SK-N-SH (cell line): ENCODE measurements around the gene SRA1. TPM values are rescaled to one million over a fixed set of nuclear protein-coding genes. Genes with fewer than 3 reads are reported as not detected.

Experiments used
- CTCF ChIA-PET: fragments of 300-600, 350-600 bp; formaldehyde crosslinking; extraction: SDS; loops from one replicate; lab custom pipeline; 2021; lab: Yijun Ruan, JAX
- POLR2A ChIA-PET: fragments of 350-600 bp; sonication (Branson Sonifier 250); formaldehyde crosslinking; extraction: SDS; loops from one replicate; lab custom pipeline; 2020; ENCODE audit warnings: antibody characterized with exemption, inconsistent platforms; lab: Yijun Ruan, JAX
- DNase-seq: peaks from one replicate; pipeline ENCODE4 v3.0.0; 2012
- H2AFZ ChIP-seq: fragments of 200-600 bp; sonication (generic); 2 replicates; pipeline ENCODE4 v1.8.1; 2016; ENCODE audit warnings: antibody characterized with exemption, mild to moderate bottlenecking, low read depth
- H3F3A ChIP-seq: fragments of 200-600 bp; sonication (generic); replicated peaks from 2 replicates; pipeline ENCODE3; 2016; ENCODE audit warnings: antibody characterized with exemption, mild to moderate bottlenecking; ENCODE audit not compliant: insufficient read depth
- H3K27ac ChIP-seq, 2 experiments: fragments of 200-500 bp in 1 of 2; fragments of 200-600 bp in 1 of 2; sonication (Bioruptor generic) in 1 of 2; sonication (generic), shearing (Covaris generic) in 1 of 2; 2 replicates each; pipeline versions ENCODE4 v1.5.1 to v1.6.1; 2014 to 2016; ENCODE audit warnings: low read depth in 2 of 2, inconsistent platforms in 1 of 2, low read length in 1 of 2, mild to moderate bottlenecking in 1 of 2, mixed read lengths in 1 of 2
- H3K27me3 ChIP-seq: fragments of 200-600 bp; sonication (generic), shearing (Covaris generic); 2 replicates; pipeline ENCODE4 v1.6.1; 2016; ENCODE audit warnings: mixed run types; ENCODE audit not compliant: insufficient read depth
- H3K36me3 ChIP-seq, 2 experiments: fragments of 200-500 bp in 1 of 2; fragments of 200-600 bp in 1 of 2; sonication (Bioruptor generic) in 1 of 2; sonication (generic) in 1 of 2; replicated peaks in 1 of 2; 2 replicates each; pipeline versions ENCODE3 to v1.5.1; 2014 to 2016; ENCODE audit warnings: low read length in 1 of 2, mild to moderate bottlenecking in 1 of 2; ENCODE audit not compliant: insufficient read depth in 2 of 2, control insufficient read depth in 1 of 2
- H3K4me1 ChIP-seq, 2 experiments: fragments of 200-500 bp in 1 of 2; fragments of 200-600 bp in 1 of 2; sonication (Bioruptor generic) in 1 of 2; sonication (generic), shearing (Covaris generic) in 1 of 2; 2 replicates each; pipeline versions ENCODE4 v1.5.1 to v1.6.1; 2014 to 2016; ENCODE audit warnings: low read depth in 1 of 2, low read length in 1 of 2, mixed run types in 1 of 2; ENCODE audit not compliant: insufficient read depth in 2 of 2, control insufficient read depth in 1 of 2
- H3K4me2 ChIP-seq: fragments of 200-600 bp; sonication (generic), shearing (Covaris generic); 2 replicates; pipeline ENCODE4 v1.6.1; 2017; ENCODE audit warnings: mixed run types
- H3K4me3 ChIP-seq, 2 experiments: fragments of 200-500 bp in 1 of 2; fragments of 200-600 bp in 1 of 2; sonication (Bioruptor generic) in 1 of 2; sonication (generic), shearing (Covaris generic) in 1 of 2; 2 replicates each; pipeline versions ENCODE4 v1.5.1 to v1.8.1; 2014 to 2016; ENCODE audit warnings: low read depth in 2 of 2, inconsistent platforms in 1 of 2, low read length in 1 of 2, mild to moderate bottlenecking in 1 of 2, mixed read lengths in 1 of 2, moderate library complexity in 1 of 2
- H3K79me2 ChIP-seq: fragments of 200-600 bp; sonication (generic); 2 replicates; pipeline ENCODE4 v1.8.1; 2017; ENCODE audit warnings: mild to moderate bottlenecking; ENCODE audit not compliant: insufficient read depth
- H3K9ac ChIP-seq: fragments of 200-600 bp; sonication (generic); 2 replicates; pipeline ENCODE4 v1.6.1; 2017; ENCODE audit warnings: mixed run types
- H3K9me2 ChIP-seq: fragments of 200-600 bp; sonication (generic); 2 replicates; pipeline ENCODE4 v1.6.1; 2017; ENCODE audit warnings: mixed run types
- H3K9me3 ChIP-seq: fragments of 200-600 bp; sonication (generic); 2 replicates; pipeline ENCODE4 v1.6.1; 2017; ENCODE audit warnings: mixed run types, mild to moderate bottlenecking, moderate library complexity
- H4K20me1 ChIP-seq: fragments of 200-600 bp; sonication (generic); 2 replicates; pipeline ENCODE4 v1.6.1; 2017; ENCODE audit warnings: mild to moderate bottlenecking, mixed run types; ENCODE audit not compliant: insufficient read depth
- EP300 ChIP-seq, 2 experiments: IDR thresholded peaks; 2 replicates each; pipeline versions ENCODE4 v1.4.0 to v1.6.1; 2012; ENCODE audit warnings: borderline replicate concordance in 1 of 2, low read depth in 1 of 2, low read length in 1 of 2
- FOXJ3 ChIP-seq: sonication (generic); formaldehyde crosslinking; IDR thresholded peaks from 2 replicates; pipeline ENCODE4 v1.5.1; 2020; ENCODE audit warnings: mild to moderate bottlenecking, missing genetic modification reagents
- FOXM1 ChIP-seq: IDR thresholded peaks from 2 replicates; pipeline ENCODE4 v1.4.0; 2012; ENCODE audit warnings: low read depth, mild to moderate bottlenecking
- JUND ChIP-seq: IDR thresholded peaks from 2 replicates; pipeline ENCODE4 v1.4.0; 2012
- RAD21 ChIP-seq: IDR thresholded peaks from 2 replicates; pipeline ENCODE4 v1.6.1; 2012; ENCODE audit warnings: mild to moderate bottlenecking, low read length
- RCOR1 ChIP-seq: fragments of 150-350 bp; IDR thresholded peaks from 2 replicates; pipeline ENCODE4 v1.6.1; 2017; ENCODE audit warnings: antibody characterized with exemption, low read length
- RXRA ChIP-seq: IDR thresholded peaks from 2 replicates; pipeline ENCODE4 v1.4.0; 2012; ENCODE audit warnings: low read depth, mild to moderate bottlenecking, borderline replicate concordance
- YY1 ChIP-seq: IDR thresholded peaks from 2 replicates; pipeline ENCODE4 v1.4.0; 2012; ENCODE audit warnings: low read depth, mild to moderate bottlenecking
- WGBS: methylation state at CpG from one replicate; pipeline ENCODE4 v1.1.6; 2017; ENCODE audit warnings: low lambda C conversion rate; 5-methylcytosine and 5-hydroxymethylcytosine counted together
- polyA plus RNA-seq, 3 experiments: library from polyadenylated mRNA; depleted of rRNA; stranded (reverse); fragments of >200 nt; gene quantifications; 2 replicates each; pipeline ENCODE4 v1.2.3, GENCODE V29; 2012
- TF ChIP-seq, protein P1 (sequence below): fragments of 150-350 bp; IDR thresholded peaks from 2 replicates; pipeline ENCODE4 v1.6.1; 2017; ENCODE audit warnings: antibody characterized with exemption, low read length, low read depth, borderline replicate concordance
- TF ChIP-seq, protein P2 (sequence below): fragments of 200-600 bp; sonication (generic); IDR thresholded peaks from 2 replicates; pipeline ENCODE4 v1.6.1; 2017; ENCODE audit warnings: antibody characterized with exemption, mild to moderate bottlenecking, moderate library complexity
- TF ChIP-seq, protein P3 (sequence below): IDR thresholded peaks from 2 replicates; pipeline ENCODE4 v1.4.0; 2012; ENCODE audit warnings: low read depth, borderline replicate concordance
- TF ChIP-seq, protein P4 (sequence below): IDR thresholded peaks from 2 replicates; pipeline ENCODE4; 2012
- TF ChIP-seq, protein P5 (sequence below): fragments of 150-350 bp; IDR thresholded peaks from 2 replicates; pipeline ENCODE4 v1.6.1; 2016; ENCODE audit warnings: mild to moderate bottlenecking, low read depth, low read length

Gene SRA1
- polyA plus RNA-seq, 1 of the 3 experiments (the other 2 are of a cell fraction) = 35.9 TPM

DNA sequence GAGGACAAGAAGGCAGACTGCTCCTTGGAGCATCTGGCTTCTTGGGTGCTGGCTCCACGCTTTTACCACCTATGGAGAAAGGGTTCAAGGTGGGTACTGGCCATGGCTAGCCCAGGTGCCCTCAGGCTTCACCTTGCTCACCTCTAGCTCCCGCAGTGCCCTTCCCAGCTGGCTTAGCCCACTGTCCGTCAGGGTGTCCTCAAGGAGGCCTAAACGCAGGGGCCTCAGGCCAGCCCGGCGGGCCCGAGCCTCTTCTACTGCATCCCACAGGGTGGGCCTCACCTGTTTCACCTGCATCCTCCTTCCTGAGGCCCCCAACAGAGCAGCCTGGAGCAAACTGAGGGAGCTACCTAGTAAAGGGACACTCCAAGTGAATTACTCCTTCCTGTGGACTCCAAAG is 16.4 kb upstream of the SRA1 start:
- POLR2A ChIA-PET = no interaction called here
- H2AFZ ChIP-seq = no peak overlapping the region
- WGBS = 94% methylated on average over 4 of the region's 7 CpGs
- H3K27me3 ChIP-seq = no peaks in the 10 kb centered on the region
- peaks cover 4% of the 10 kb centered on the region for H3F3A ChIP-seq
- peaks cover 0 to 3% of the 10 kb centered on the region in 2 experiments for H3K36me3 ChIP-seq
- no peak overlapping the region for H3K9ac ChIP-seq
- no peaks in the 10 kb centered on the region for H3K9me2 ChIP-seq
- no peak overlapping the region for H3K4me2 ChIP-seq
- H3K4me3 ChIP-seq = no peak overlapping the region
- TF ChIP-seq FOXJ3 (no peak), RCOR1 (no peak), JUND (no peak), FOXM1 (no peak), YY1 (no peak), EP300 (IDR thresholded peaks at IDR 0.05; ENCODE audit: borderline replicate concordance in 1 of 2, low read depth in 1 of 2, low read length in 1 of 2) (no peak), RXRA (no peak), RAD21 (no peak)
- TF ChIP-seq, protein P1, sequence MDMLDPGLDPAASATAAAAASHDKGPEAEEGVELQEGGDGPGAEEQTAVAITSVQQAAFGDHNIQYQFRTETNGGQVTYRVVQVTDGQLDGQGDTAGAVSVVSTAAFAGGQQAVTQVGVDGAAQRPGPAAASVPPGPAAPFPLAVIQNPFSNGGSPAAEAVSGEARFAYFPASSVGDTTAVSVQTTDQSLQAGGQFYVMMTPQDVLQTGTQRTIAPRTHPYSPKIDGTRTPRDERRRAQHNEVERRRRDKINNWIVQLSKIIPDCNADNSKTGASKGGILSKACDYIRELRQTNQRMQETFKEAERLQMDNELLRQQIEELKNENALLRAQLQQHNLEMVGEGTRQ = no peak
- TF ChIP-seq, protein P2, sequence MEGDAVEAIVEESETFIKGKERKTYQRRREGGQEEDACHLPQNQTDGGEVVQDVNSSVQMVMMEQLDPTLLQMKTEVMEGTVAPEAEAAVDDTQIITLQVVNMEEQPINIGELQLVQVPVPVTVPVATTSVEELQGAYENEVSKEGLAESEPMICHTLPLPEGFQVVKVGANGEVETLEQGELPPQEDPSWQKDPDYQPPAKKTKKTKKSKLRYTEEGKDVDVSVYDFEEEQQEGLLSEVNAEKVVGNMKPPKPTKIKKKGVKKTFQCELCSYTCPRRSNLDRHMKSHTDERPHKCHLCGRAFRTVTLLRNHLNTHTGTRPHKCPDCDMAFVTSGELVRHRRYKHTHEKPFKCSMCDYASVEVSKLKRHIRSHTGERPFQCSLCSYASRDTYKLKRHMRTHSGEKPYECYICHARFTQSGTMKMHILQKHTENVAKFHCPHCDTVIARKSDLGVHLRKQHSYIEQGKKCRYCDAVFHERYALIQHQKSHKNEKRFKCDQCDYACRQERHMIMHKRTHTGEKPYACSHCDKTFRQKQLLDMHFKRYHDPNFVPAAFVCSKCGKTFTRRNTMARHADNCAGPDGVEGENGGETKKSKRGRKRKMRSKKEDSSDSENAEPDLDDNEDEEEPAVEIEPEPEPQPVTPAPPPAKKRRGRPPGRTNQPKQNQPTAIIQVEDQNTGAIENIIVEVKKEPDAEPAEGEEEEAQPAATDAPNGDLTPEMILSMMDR = no peak
- TF ChIP-seq, protein P3, sequence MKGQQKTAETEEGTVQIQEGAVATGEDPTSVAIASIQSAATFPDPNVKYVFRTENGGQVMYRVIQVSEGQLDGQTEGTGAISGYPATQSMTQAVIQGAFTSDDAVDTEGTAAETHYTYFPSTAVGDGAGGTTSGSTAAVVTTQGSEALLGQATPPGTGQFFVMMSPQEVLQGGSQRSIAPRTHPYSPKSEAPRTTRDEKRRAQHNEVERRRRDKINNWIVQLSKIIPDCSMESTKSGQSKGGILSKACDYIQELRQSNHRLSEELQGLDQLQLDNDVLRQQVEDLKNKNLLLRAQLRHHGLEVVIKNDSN = no peak
- TF ChIP-seq, protein P4, sequence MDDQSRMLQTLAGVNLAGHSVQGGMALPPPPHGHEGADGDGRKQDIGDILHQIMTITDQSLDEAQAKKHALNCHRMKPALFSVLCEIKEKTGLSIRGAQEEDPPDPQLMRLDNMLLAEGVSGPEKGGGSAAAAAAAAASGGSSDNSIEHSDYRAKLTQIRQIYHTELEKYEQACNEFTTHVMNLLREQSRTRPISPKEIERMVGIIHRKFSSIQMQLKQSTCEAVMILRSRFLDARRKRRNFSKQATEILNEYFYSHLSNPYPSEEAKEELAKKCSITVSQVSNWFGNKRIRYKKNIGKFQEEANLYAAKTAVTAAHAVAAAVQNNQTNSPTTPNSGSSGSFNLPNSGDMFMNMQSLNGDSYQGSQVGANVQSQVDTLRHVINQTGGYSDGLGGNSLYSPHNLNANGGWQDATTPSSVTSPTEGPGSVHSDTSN = no peak
- TF ChIP-seq, protein P5, sequence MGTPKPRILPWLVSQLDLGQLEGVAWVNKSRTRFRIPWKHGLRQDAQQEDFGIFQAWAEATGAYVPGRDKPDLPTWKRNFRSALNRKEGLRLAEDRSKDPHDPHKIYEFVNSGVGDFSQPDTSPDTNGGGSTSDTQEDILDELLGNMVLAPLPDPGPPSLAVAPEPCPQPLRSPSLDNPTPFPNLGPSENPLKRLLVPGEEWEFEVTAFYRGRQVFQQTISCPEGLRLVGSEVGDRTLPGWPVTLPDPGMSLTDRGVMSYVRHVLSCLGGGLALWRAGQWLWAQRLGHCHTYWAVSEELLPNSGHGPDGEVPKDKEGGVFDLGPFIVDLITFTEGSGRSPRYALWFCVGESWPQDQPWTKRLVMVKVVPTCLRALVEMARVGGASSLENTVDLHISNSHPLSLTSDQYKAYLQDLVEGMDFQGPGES = no peak
- no peak overlapping the region for H3K27ac ChIP-seq
- no peak for DNase-seq
- H3K79me2 ChIP-seq = no peaks in the 10 kb centered on the region
- no peaks in the 10 kb centered on the region for H3K4me1 ChIP-seq
- H4K20me1 ChIP-seq = no peaks in the 10 kb centered on the region
- no peaks in the 10 kb centered on the region for H3K9me3 ChIP-seq
- CTCF ChIA-PET = interaction anchor here (0.8 kb wide), 1 partner anchor 8 kb away, joined by 3 read pairs; no protein-coding TSS in a partner anchor
